Epithelial cell of proximal tubule (primary cell): Measurements from ENCODE around the gene HCFC2. TPM values are rescaled to one million over a fixed set of nuclear protein-coding genes. Genes with fewer than 3 reads are reported as not detected.

Source experiments
- DNase-seq: peaks from one replicate; pipeline ENCODE4 v3.0.0-alpha.2; 2011; ENCODE audit warnings: low read depth
- H3K4me3 ChIP-seq: 2 replicates; pipeline ENCODE4 v1.5.1; 2011; ENCODE audit warnings: low read depth, mild to moderate bottlenecking, low read length
- total RNA-seq: library from RNA; depleted of rRNA; stranded (reverse); fragments of >200 nt; gene quantifications from 2 replicates; pipeline ENCODE4 v1.2.3, GENCODE V29; 2015
- TF ChIP-seq, protein P1 (sequence below): conservative IDR thresholded peaks from 2 replicates; pipeline ENCODE4 v1.5.1; 2012; ENCODE audit warnings: low read depth, mild to moderate bottlenecking, low read length

The HCFC2 gene
- total RNA-seq, 1 donor from 2014 or later = 6.1 TPM

DNA sequence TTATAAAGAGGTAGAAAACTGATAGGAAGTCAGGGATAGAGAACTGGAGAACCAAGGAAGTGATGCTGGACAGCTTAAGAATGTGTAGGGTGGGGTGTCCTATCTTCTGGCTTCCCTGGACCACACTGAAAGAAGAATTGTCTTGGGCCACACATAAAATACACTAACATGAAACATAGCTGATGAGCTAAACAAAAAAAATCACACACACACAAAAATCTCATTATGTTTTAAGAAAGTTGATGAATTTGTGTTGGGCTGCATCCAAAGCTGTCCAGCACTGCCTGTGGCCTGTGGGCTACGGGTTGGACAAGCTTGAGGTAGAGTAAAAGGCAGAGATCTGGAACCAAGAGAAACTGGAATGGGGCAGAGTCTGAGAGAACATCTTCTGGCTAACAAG, 21.8 kb upstream of the HCFC2 start:
- TF ChIP-seq, protein P1, sequence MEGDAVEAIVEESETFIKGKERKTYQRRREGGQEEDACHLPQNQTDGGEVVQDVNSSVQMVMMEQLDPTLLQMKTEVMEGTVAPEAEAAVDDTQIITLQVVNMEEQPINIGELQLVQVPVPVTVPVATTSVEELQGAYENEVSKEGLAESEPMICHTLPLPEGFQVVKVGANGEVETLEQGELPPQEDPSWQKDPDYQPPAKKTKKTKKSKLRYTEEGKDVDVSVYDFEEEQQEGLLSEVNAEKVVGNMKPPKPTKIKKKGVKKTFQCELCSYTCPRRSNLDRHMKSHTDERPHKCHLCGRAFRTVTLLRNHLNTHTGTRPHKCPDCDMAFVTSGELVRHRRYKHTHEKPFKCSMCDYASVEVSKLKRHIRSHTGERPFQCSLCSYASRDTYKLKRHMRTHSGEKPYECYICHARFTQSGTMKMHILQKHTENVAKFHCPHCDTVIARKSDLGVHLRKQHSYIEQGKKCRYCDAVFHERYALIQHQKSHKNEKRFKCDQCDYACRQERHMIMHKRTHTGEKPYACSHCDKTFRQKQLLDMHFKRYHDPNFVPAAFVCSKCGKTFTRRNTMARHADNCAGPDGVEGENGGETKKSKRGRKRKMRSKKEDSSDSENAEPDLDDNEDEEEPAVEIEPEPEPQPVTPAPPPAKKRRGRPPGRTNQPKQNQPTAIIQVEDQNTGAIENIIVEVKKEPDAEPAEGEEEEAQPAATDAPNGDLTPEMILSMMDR = no peak
- no peak for DNase-seq
- no peak overlapping the region for H3K4me3 ChIP-seq

DNA sequence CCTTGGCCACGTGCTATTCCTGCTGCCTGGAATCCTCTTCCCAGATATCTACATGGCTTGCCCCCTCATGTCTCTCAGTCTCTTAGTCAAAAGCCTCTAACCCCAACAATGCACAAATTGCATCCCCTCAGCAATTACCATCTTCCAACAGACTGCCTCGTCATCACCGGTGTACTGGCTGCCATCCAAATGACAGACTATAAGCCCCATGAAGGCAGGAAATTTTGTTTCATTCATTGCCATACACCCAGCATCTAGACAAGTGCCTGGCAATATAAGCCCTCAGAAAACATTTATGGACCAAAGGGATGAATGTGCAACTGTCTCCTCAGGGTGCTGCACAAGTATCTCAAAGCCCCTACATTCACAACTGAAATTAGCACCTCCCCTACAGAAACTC, 20.2 kb upstream of the HCFC2 start:
- no peak overlapping the region for H3K4me3 ChIP-seq
- TF ChIP-seq, protein P1 = no peak
- no peak for DNase-seq

DNA sequence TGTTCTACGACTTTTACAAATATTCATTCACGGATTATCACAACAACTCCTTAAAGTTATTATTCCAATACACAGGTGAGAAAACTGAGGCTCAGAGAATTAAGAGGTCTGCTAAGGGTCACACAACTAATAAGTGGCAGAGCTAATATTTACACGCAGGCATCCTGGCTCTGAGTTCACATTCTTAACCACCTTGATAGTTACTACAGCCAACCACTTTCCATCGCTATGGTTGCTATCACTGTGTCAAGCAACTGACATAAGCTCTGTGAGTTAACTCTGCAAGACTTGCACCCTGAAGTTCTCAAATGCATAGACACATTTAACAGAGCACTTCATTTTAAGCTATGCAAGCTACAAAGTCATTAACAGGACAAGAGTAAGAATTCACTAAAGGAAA, 18.0 kb upstream of the HCFC2 start:
- H3K4me3 ChIP-seq = no peak overlapping the region
- TF ChIP-seq, protein P1 = no peak
- no peak for DNase-seq

DNA sequence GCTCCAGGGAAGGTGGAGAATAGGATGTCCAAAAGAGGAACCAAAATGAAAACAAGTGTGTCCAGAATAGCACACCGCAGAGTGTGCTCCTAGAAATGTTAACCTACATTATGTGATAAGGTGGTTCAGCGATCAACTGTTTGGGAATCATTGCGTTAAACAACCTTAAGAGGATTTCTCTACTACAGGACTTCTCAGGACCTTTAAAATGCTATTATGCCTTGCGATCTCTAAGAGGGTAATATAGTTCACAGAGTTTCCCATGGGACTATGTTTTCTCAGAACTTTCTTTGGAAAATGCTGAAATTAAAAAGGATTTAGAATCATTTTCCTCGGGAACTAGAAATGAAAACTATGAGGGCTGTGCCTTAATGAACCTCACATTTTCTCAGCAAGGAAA, 16.2 kb upstream of the HCFC2 start:
- no peak overlapping the region for H3K4me3 ChIP-seq
- no peak for DNase-seq
- TF ChIP-seq, protein P1 = no peak

DNA sequence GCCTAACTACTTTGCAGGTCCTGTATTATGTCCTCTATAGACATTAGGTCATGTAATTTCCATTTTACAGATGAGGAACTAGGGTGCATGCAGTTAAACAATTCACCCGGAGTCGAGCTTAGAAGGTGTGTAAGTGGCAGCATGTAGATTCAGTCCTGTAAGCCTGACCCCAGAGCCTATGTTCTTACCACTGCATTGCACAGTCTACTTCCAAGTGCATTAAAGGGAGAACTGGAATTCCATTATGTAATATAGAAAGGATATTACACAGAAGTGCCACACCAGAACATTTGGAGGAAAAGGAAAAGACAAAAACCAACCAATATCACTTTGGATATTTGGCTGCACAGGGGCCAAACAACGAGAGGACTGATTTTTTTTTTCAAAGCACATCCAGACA, 15.5 kb upstream of the HCFC2 start:
- no peak overlapping the region for H3K4me3 ChIP-seq
- TF ChIP-seq, protein P1 = no peak
- DNase-seq = no peak

DNA sequence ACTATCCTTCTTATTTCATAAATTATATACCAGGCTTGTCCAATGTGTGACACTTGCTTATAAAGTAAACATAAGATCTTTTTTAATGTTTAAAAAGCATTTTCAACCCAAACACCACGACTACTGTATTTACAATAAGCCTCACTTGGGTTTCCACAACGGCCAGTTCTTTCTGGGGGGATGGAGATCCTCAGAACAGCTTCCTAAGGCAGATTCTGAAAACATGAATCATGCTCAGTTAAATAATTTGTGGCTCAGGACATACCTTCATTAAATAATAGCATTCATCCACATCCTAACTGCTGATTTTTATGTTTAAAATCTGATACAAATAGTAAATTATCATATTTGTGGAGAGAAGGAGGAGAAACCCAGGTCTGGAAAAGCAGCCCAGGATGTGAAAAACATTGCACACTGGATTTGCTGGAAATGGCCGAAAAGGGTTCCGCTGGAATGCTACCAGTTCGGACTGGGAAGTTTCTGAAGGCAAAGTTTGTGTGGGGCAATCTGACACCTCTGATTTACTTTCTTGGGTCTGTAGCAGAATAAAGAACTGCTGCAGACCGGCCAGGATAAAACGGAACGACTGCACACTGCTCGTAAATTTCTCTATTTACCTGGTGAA, 14.9 kb upstream of the HCFC2 start:
- DNase-seq = no peak
- H3K4me3 ChIP-seq = peak overlapping the region; percentile 56
- TF ChIP-seq, protein P1 = no peak

DNA sequence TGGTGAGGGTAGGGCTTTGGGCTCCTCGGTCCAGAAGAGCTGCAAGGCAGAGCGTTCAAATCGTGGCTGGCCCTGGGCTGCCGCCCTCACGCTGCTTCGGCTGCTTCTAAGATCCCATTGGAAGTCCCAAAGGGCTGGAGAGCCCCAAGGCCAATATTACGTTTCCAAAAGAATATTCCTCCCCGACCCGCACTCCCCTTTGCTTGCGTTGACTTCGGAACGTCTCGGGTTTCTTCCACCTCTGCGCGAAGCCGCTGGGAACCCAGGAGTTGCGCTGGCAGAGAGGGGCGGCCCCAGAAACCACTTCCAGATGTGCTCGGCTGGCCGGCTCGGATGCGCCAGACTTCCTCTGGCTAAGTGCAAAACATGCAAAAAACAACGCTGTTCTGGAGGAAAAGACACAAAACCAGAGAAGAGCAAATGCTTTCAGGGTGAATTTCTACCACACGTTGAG, 14.4 kb upstream of the HCFC2 start, which contains the start of gene GLT8D2:
TSS of gene GLT8D2 (minus strand) at position 285 of the 454 bp plus-strand sequence. CDS start 30,539 bp downstream, outside the sequence.
- H3K4me3 ChIP-seq = peak within 1 kb of the TSS; percentile 56
- TF ChIP-seq, protein P1 = no peak
- DNase-seq = no peak
